SK-N-SH treated with all-trans-retinoic acid at 6 μM for 48 hours (cell line): ENCODE data around the gene CACNA1C.

Experiments
- ARNTL ChIP-seq: fragments of 450-650 bp; formaldehyde crosslinking; IDR thresholded peaks from 2 replicates; pipeline ENCODE4 v1.5.0; 2020; ENCODE audit warnings: low read depth, mild to moderate bottlenecking, moderate library complexity, borderline replicate concordance
- CSDC2 ChIP-seq: fragments of 250-450 bp; sonication (Bioruptor Pico); IDR thresholded peaks from 2 replicates; pipeline ENCODE4 v1.5.0; 2020; ENCODE audit warnings: mild to moderate bottlenecking, moderate library complexity
- RARB ChIP-seq: fragments of 250-450 bp; sonication (Bioruptor Pico); IDR thresholded peaks from 2 replicates; pipeline ENCODE4 v1.8.0; 2021; ENCODE audit warnings: mild to moderate bottlenecking, moderate library complexity
- SNAI2 ChIP-seq: fragments of 250-450 bp; sonication (Bioruptor Pico); IDR thresholded peaks from 2 replicates; pipeline ENCODE4 v1.5.0; 2020; ENCODE audit warnings: mild to moderate bottlenecking, moderate library complexity
- TSHZ2 ChIP-seq: fragments of 250-450 bp; sonication (Bioruptor Pico); IDR thresholded peaks from 2 replicates; pipeline ENCODE4 v1.5.0; 2020; ENCODE audit warnings: mild to moderate bottlenecking, moderate library complexity
- ZFP3 ChIP-seq: fragments of 250-450 bp; sonication (Bioruptor Pico); IDR thresholded peaks from 2 replicates; pipeline ENCODE4 v1.5.0; 2020; ENCODE audit warnings: mild to moderate bottlenecking, moderate library complexity
- ZFP30 ChIP-seq: fragments of 450-650 bp; formaldehyde crosslinking; IDR thresholded peaks from 2 replicates; pipeline ENCODE4 v1.5.0; 2022; ENCODE audit warnings: mild to moderate bottlenecking, moderate library complexity
- ZNF565 ChIP-seq: fragments of 450-650 bp; formaldehyde crosslinking; conservative IDR thresholded peaks from 2 replicates; pipeline ENCODE4 v1.5.0; 2020; ENCODE audit warnings: low read depth, mild to moderate bottlenecking, moderate library complexity
- TF ChIP-seq, protein P1 (sequence below): fragments of 250-450 bp; sonication (Bioruptor Pico); IDR thresholded peaks from 2 replicates; pipeline ENCODE4 v1.5.1; 2021; ENCODE audit warnings: mild to moderate bottlenecking, moderate library complexity

DNA sequence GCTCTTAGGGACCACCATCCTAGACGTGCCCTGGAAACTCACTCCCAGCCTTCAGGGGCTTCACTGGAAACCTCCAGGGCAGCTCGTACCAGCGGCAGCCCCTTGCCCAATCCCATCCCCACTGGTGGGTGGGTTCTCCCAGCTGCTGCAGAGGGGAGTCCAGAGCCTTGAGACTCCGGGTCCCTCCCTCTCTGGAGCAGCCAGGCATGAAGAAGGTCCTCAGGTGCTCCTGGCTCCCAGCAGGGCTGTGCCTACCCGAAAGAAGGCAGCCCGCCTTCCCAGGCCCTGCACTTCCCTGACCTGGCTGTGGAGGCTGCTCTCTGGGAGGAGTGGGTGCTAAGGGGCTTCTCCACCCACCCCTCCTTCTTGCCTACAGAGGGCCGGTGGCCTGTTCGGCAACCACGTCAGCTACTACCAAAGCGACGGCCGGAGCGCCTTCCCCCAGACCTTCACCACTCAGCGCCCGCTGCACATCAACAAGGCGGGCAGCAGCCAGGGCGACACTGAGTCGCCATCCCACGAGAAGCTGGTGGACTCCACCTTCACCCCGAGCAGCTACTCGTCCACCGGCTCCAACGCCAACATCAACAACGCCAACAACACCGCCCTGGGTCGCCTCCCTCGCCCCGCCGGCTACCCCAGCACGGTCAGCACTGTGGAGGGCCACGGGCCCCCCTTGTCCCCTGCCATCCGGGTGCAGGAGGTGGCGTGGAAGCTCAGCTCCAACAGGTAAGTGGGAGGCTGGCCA lies 626.5 kb downstream of the CACNA1C start:
- TF ChIP-seq CSDC2 (CRISPR knock-in tag) (no peak), ZNF565 (CRISPR knock-in tag) (no peak), ZFP30 (CRISPR knock-in tag) (no peak), SNAI2 (CRISPR knock-in tag) (no peak), TSHZ2 (no peak), RARB (CRISPR knock-in tag) (no peak), ARNTL (no peak), ZFP3 (CRISPR knock-in tag) (no peak)
- TF ChIP-seq, protein P1, sequence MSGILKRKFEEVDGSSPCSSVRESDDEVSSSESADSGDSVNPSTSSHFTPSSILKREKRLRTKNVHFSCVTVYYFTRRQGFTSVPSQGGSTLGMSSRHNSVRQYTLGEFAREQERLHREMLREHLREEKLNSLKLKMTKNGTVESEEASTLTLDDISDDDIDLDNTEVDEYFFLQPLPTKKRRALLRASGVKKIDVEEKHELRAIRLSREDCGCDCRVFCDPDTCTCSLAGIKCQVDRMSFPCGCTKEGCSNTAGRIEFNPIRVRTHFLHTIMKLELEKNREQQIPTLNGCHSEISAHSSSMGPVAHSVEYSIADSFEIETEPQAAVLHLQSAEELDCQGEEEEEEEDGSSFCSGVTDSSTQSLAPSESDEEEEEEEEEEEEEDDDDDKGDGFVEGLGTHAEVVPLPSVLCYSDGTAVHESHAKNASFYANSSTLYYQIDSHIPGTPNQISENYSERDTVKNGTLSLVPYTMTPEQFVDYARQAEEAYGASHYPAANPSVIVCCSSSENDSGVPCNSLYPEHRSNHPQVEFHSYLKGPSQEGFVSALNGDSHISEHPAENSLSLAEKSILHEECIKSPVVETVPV (CRISPR knock-in tag): no peak
